Ovary (tissue), 9 donors: ENCODE measurements around the gene LRRN3. TPM values are rescaled to one million over a fixed set of nuclear protein-coding genes. Genes with fewer than 3 reads are reported as not detected.
A peak's percentile ranks its signal among the peaks of the same experiment; 100 is the strongest.

ENCODE experiments used
- DNase-seq, 5 donors: peaks; one replicate each; pipeline ENCODE4 v3.0.0-alpha.2; 2019 to 2020
- H3K27ac ChIP-seq, 2 donors: fragments of 200-600 bp; one replicate each; pipeline versions ENCODE4 v1.5.1 to v1.8.0; 2019 to 2022
- H3K27me3 ChIP-seq: fragments of 200-600 bp; one replicate; pipeline ENCODE4 v1.8.0; 2022
- H3K36me3 ChIP-seq: fragments of 200-600 bp; sonication (generic); one replicate; pipeline ENCODE4 v1.5.1; 2019
- H3K4me1 ChIP-seq: one replicate; pipeline ENCODE4 v1.8.1; 2013; ENCODE audit warnings: mild to moderate bottlenecking, moderate library complexity; ENCODE audit not compliant: insufficient read depth
- H3K4me3 ChIP-seq: fragments of 200-600 bp; sonication (generic); one replicate; pipeline ENCODE4 v1.5.1; 2017
- H3K9me3 ChIP-seq, 2 donors: fragments of 200-600 bp in 1 of 2; sonication (generic) in 1 of 2; one replicate each; pipeline versions ENCODE4 v1.5.1 to v1.8.1; 2013 to 2019; ENCODE audit warnings: mild to moderate bottlenecking in 1 of 2, moderate library complexity in 1 of 2
- EP300 ChIP-seq: sonication (generic); formaldehyde crosslinking; IDR thresholded peaks from one replicate; pipeline ENCODE4 v1.6.1; 2017; ENCODE audit warnings: antibody characterized with exemption
- POLR2A ChIP-seq: fragments of 450-650 bp; IDR thresholded peaks from one replicate; pipeline ENCODE4 v1.6.1; 2017; ENCODE audit warnings: antibody characterized with exemption, mild to moderate bottlenecking, moderate library complexity
- WGBS, 3 donors: extraction: QIAGEN DNeasy Blood & Tissue Kit in 1 of 3; methylation state at CpG; one replicate each; pipeline versions ENCODE4 v1.1.5 to v1.1.7; 2013 to 2017; 5-methylcytosine and 5-hydroxymethylcytosine counted together
- intact Hi-C, 4 donors: fragments of 100-400 bp; cut with DNase I; formaldehyde crosslinking; loops; one replicate each; pipeline versions ENCODE4 v1.11.0 to v1.15.1; 2022 to 2023
- polyA plus RNA-seq, 2 donors: library from polyadenylated mRNA; stranded (reverse); fragments of 200-250 nt in 1 of 2; fragments of 350-450 nt in 1 of 2; fragmentation: Illumina TruSeq in 1 of 2; extraction: RNeasy Lipid Tissue Mini Kit (QIAGEN cat#74804) in 1 of 2; gene quantifications; one replicate each; pipeline ENCODE4 v1.2.3, GENCODE V29; 2013 to 2014
- total RNA-seq, 7 donors: library from RNA; depleted of rRNA in 2 of 7; stranded (reverse); fragments of >200 nt in 2 of 7; fragmentation: NEBNext Ultra II Directional in 3 of 7; extraction: Animal tissue kit (Norgen Biotek cat#: 25700) in 3 of 7; gene quantifications; one replicate each; pipeline versions ENCODE4 v1.1.0 to v1.2.4, GENCODE V29; 2016 to 2023
- TF ChIP-seq, protein P1 (sequence below), 3 donors: fragments of 450-650 bp in 2 of 3; fragments of 200-600 bp in 1 of 3; IDR thresholded peaks; one replicate each; pipeline versions ENCODE4 v1.5.1 to v1.8.0; 2016 to 2022; ENCODE audit warnings: antibody characterized with exemption in 3 of 3, mild to moderate bottlenecking in 1 of 3
- donor health status: DM: no; HTN: no; CAD: no; lungs with moderate emphysema.
- donor health status: DM: no; HTN: no; CAD: no.
- donor health status: Bipolar disorder and iron deficiency.
- donor health status: DM: yes; HTN: yes; CAD: no.
- donor health status: DM: no; HTN: no; CAD: no.
- donor health status: DM: yes; HTN: yes; CAD: no.

The LRRN3 gene
- total and polyA plus RNA-seq, 9 donors: 0.24 to 5.3 (median 1.1) TPM

DNA sequence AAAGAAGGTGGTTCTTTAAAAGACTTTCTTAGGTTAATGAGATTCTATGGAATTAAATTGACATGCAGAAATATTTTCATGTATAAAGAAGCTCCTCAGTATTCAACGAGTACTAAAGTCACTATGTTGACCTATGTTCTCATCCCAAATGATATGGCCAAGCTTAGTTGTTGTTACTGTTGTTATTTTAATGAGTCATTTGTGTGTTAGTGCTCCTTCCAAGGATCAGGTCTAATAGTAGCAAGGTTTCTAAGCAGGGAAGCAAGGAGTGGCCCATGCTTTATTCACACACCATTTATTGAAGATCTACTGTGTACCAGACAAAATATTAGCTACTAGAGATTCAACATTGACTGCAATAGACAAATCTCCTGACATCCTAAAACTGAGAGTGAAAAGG lies 41.9 kb downstream of the LRRN3 start:
- intact Hi-C loops: no loop called here
- no peak overlapping the region for H3K27ac ChIP-seq
- peaks cover 2% of the 10 kb centered on the region for H3K27me3 ChIP-seq
- DNase-seq: no peak
- H3K36me3 ChIP-seq: no peaks in the 10 kb centered on the region
- no peaks in the 10 kb centered on the region for H3K9me3 ChIP-seq
- H3K4me3 ChIP-seq: no peak overlapping the region
- WGBS, 3 donors: 47 to 70% (median 54%) methylated on average over 1 of the region's 1 CpG
- peaks cover 1% of the 10 kb centered on the region for H3K4me1 ChIP-seq
- no peak for TF ChIP-seq POLR2A

GRCh38 chr7:111137296-111138192 lies 46.6 kb downstream of the LRRN3 start:
- no peak for DNase-seq
- H3K27ac ChIP-seq: no peak overlapping the region
- no peaks in the 10 kb centered on the region for H3K36me3 ChIP-seq
- H3K27me3 ChIP-seq: no peaks in the 10 kb centered on the region
- intact Hi-C loops: no loop called here
- no peak overlapping the region for H3K4me3 ChIP-seq
- H3K9me3 ChIP-seq: no peaks in the 10 kb centered on the region
- TF ChIP-seq, protein P1, sequence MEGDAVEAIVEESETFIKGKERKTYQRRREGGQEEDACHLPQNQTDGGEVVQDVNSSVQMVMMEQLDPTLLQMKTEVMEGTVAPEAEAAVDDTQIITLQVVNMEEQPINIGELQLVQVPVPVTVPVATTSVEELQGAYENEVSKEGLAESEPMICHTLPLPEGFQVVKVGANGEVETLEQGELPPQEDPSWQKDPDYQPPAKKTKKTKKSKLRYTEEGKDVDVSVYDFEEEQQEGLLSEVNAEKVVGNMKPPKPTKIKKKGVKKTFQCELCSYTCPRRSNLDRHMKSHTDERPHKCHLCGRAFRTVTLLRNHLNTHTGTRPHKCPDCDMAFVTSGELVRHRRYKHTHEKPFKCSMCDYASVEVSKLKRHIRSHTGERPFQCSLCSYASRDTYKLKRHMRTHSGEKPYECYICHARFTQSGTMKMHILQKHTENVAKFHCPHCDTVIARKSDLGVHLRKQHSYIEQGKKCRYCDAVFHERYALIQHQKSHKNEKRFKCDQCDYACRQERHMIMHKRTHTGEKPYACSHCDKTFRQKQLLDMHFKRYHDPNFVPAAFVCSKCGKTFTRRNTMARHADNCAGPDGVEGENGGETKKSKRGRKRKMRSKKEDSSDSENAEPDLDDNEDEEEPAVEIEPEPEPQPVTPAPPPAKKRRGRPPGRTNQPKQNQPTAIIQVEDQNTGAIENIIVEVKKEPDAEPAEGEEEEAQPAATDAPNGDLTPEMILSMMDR (IDR thresholded peaks at IDR 0.05): no peak
- TF ChIP-seq EP300 (no peak), POLR2A (no peak)
- H3K4me1 ChIP-seq: peaks cover 2% of the 10 kb centered on the region
- WGBS, 3 donors: 88 to 90% (median 89%) methylated on average over 4 of the region's 4 CpGs

DNA sequence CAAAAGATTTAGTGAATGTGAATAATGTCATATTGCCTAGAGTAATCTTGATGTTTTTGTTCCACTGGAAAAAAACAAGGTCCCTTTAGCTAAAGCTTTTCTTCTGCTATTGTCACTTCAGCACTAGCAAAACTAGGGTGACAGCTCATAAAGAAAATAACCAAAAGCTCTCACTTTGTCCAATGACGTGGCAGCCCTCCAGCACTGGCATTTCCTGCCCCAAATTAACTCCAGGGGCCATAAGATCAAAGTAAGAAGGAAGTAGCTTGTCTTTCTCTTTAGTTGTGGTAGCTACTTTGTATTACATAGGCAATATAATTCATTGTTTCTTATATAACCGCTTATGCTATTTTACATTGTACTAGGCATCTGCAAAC lies 47.3 kb downstream of the LRRN3 start:
- Histone ChIP-seq H3K9me3 (no peaks in the 10 kb centered on the region), H3K4me3 (no peak overlapping the region), H3K27ac (no peak overlapping the region), H3K36me3 (no peaks in the 10 kb centered on the region), H3K27me3 (no peaks in the 10 kb centered on the region), H3K4me1 (peaks cover 2% of the 10 kb centered on the region)
- peak in 1 of 5 donors; percentile 24 for DNase-seq
- TF ChIP-seq POLR2A: no peak
- TF ChIP-seq EP300: no peak
- TF ChIP-seq, protein P1 (IDR thresholded peaks at IDR 0.05): no peak
- intact Hi-C loops: no loop called here
- whole genome bisulfite sequencing, 3 donors: 49 to 64% (median 58%) methylated on average over 2 of the region's 2 CpGs

- H3K9me3 ChIP-seq: no peaks in the 10 kb centered on the region
- H3K27ac ChIP-seq: no peak overlapping the region
- H3K4me1 ChIP-seq: peaks cover 2% of the 10 kb centered on the region
- intact Hi-C loops: no loop called here
- H3K27me3 ChIP-seq: no peaks in the 10 kb centered on the region
- no peak for DNase-seq
- H3K36me3 ChIP-seq: no peaks in the 10 kb centered on the region
- H3K4me3 ChIP-seq: no peak overlapping the region
- TF ChIP-seq POLR2A (no peak), EP300 (no peak)
Measured at GRCh38 chr7:111138586-111138985, 47.7 kb downstream of the LRRN3 start.

DNA sequence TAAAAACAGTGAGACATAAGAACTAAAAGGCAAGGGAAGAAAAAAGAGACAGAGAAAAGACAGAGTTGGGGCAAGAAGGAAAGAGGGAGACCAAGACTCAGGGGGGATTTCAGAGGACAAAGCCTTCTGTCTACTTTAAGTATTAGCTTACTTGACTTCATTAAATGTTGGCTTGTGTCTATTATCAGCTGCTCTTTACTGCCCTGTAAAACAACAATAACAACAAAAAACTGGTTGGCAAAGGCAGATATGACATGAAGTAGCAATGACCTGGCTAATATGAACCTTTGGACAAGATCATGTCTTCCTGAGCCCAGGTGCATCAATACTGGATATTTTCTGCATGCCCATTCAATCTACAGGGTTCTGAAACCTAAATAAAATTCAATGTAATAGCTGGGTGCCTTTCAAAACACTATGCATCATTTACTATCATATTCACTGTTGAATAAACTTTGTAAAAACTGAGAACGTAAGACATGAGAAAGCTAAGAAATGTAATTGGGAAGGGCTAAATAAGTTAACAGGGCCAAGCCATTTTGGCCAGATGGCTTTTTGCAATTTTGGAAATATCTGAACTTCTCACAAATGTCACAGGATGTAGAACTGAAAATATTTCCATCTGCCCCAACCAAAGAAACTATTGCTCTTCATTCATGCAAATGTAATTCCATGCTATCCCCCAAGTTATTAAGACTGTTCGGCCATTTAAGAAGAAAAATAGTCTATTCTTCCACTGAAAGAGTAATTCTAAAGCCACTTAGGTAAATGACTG lies 49.4 kb downstream of the LRRN3 start:
- Histone ChIP-seq H3K36me3 (no peaks in the 10 kb centered on the region), H3K27me3 (no peaks in the 10 kb centered on the region), H3K4me3 (no peak overlapping the region), H3K27ac (no peak overlapping the region), H3K4me1 (peaks cover 2% of the 10 kb centered on the region), H3K9me3 (no peaks in the 10 kb centered on the region)
- DNase-seq: no peak
- TF ChIP-seq POLR2A (no peak), EP300 (no peak)
- TF ChIP-seq, protein P1 (IDR thresholded peaks at IDR 0.05): no peak
- 87 to 92% (median 90%) methylated on average over 2 of the region's 2 CpGs for WGBS, 3 donors
- intact Hi-C loops: no loop called here
